ENCODE data around the gene USP7. TPM values are rescaled to one million over a fixed set of nuclear protein-coding genes. Genes with fewer than 3 reads are reported as not detected.
A peak's percentile ranks its signal among the peaks of the same experiment; 100 is the strongest.

The USP7 gene
- polyA plus RNA-seq, 10 donors, result 51.1 to 87.6 (median 67.8) TPM

GRCh38 chr16:8953064-8953463, 10.6 kb downstream of the USP7 start:
- DNase-seq, result no peak

- no peak for DNase-seq
Observed at GRCh38 chr16:8952281-8952751, 11.4 kb downstream of the USP7 start.

GRCh38 chr16:8951447-8952280, 12.0 kb downstream of the USP7 start:
- no peak for DNase-seq

- no peak for DNase-seq
Observed at GRCh38 chr16:8950580-8951077, 13.1 kb downstream of the USP7 start.

- DNase-seq, result no peak
Observed at GRCh38 chr16:8949536-8950418, 13.9 kb downstream of the USP7 start.

- no peak for DNase-seq
Observed at GRCh38 chr16:8948831-8949230, 14.9 kb downstream of the USP7 start.

- DNase-seq, result no peak
Observed at GRCh38 chr16:8948069-8948593, 15.6 kb downstream of the USP7 start.

- DNase-seq, result no peak
Observed at GRCh38 chr16:8946544-8946943, 17.2 kb downstream of the USP7 start.

GRCh38 chr16:8945626-8946296, 17.9 kb downstream of the USP7 start:
- no peak for DNase-seq

GRCh38 chr16:8943966-8944759, 19.5 kb downstream of the USP7 start:
- DNase-seq, result no peak

GRCh38 chr16:8943001-8943763, 20.5 kb downstream of the USP7 start:
- DNase-seq, result no peak

- no peak for DNase-seq
Observed at GRCh38 chr16:8941718-8942344, 21.9 kb downstream of the USP7 start.

- no peak for DNase-seq
Observed at GRCh38 chr16:8937803-8938202, 25.9 kb downstream of the USP7 start.

- DNase-seq, result no peak
Observed at GRCh38 chr16:8936421-8936820, 27.3 kb downstream of the USP7 start.

- no peak for DNase-seq
Observed at GRCh38 chr16:8935989-8936388, 27.7 kb downstream of the USP7 start.

GRCh38 chr16:8934601-8935000, 29.1 kb downstream of the USP7 start:
- DNase-seq, result no peak

- DNase-seq, result peak; percentile 41 to 75 (median 75)
Observed at GRCh38 chr16:8931859-8932258, 31.8 kb downstream of the USP7 start.

GRCh38 chr16:8929086-8929748, 34.5 kb downstream of the USP7 start:
- DNase-seq, result no peak

- DNase-seq, result peak in 2 of 3 donors; percentile 25 to 57
Observed at GRCh38 chr16:8928467-8928957, 35.2 kb downstream of the USP7 start.
